ENCODE data around the gene HES6. TPM values are rescaled to one million over a fixed set of nuclear protein-coding genes. Genes with fewer than 3 reads are reported as not detected.

Gene HES6
- total and polyA plus RNA-seq, 10 of the 15 experiments (the other 5 are each of a cell fraction or from before 2014, with no cell fraction given): 0.11 to 1.7 (median 0.83) TPM

GRCh38 chr2:238239863-238240756, at the start of gene HES6 (continued):
- TF ChIP-seq ZBTB4 (CRISPR knock-in tag; IDR thresholded peaks at IDR 0.05): no peak
- TF ChIP-seq PRDM15 (CRISPR knock-in tag; IDR thresholded peaks at IDR 0.05): no peak
- no peak for TF ChIP-seq CEBPB (IDR thresholded peaks at IDR 0.05; ENCODE audit: borderline replicate concordance in 1 of 2, low read depth in 2 of 2, low read length in 2 of 2)
- TF ChIP-seq STAT3 (IDR thresholded peaks at IDR 0.05; ENCODE audit: low read depth, low read length): no peak
- TF ChIP-seq MLLT1 (IDR thresholded peaks at IDR 0.05): no peak
- no peak for TF ChIP-seq ZNF274 (IDR thresholded peaks at IDR 0.05; ENCODE audit: insufficient read depth, insufficient read length)
- no peak for TF ChIP-seq E2F4 (IDR thresholded peaks at IDR 0.05; ENCODE audit: low read depth, low read length)
- no peak for TF ChIP-seq PBX3 (IDR thresholded peaks at IDR 0.05; ENCODE audit: insufficient replicate concordance, low read depth, low read length)
- TF ChIP-seq PKNOX1 (IDR thresholded peaks at IDR 0.05): no peak
- no peak for TF ChIP-seq MEF2B (IDR thresholded peaks at IDR 0.05; ENCODE audit: partially characterized antibody, poor library complexity, severe bottlenecking)
- TF ChIP-seq RAD51 (IDR thresholded peaks at IDR 0.05): no peak
- no peak for TF ChIP-seq CHD1 (IDR thresholded peaks at IDR 0.05; ENCODE audit: low read depth, low read length)
- peak; percentile 87; the same call in 2 of the 3 replicates for TF ChIP-seq POU2F2 (IDR thresholded peaks at IDR 0.05; ENCODE audit: borderline replicate concordance, low read depth, low read length)
- 0 out of 2 replicates have a peak, but pooled peaks have one; percentile 10 for TF ChIP-seq YY1 (IDR thresholded peaks at IDR 0.05; ENCODE audit: low read depth, low read length)
- TF ChIP-seq PML (IDR thresholded peaks at IDR 0.05; ENCODE audit: low read length): no peak
- TF ChIP-seq TARDBP (IDR thresholded peaks at IDR 0.05; ENCODE audit: borderline replicate concordance): no peak
- TF ChIP-seq RUNX3 (IDR thresholded peaks at IDR 0.05; ENCODE audit: low read length): peak; percentile 6; the same call in 1 of the 2 replicates

Data from GM12878 (cell line).